AG20443 (cell line): ENCODE measurements around the gene FLOT2.
A peak's percentile ranks its signal among the peaks of the same experiment; 100 is the strongest.
"Not testable (repeated sequence)": the region's sequence is repeated elsewhere in the genome, so short reads cannot be mapped to it uniquely, and the experiment has no call there.

ENCODE experiments used
- DNase-seq: peaks from one replicate; pipeline ENCODE4 v3.0.0; 2012; ENCODE audit warnings: low spot score, mixed read lengths

FLOT2 gene

DNA sequence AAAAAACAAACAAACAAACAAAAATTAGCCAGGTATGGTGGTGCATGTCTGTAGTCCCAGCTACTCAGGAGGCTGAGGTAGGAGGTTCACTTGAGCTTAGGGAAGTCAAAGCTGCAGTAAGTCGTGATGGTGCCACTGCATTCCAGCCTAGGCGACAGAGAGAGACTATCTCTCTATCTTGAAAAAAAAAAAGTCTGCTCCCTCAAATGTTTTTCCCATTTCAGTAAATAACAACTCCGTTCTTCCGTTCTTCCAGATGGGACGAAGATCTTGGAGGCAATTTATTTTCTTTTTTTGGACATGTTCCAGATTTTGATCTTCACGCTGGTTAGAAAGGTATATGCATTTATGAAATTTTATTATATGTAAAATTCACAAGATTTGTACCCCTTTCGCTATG, 23.7 kb downstream of the FLOT2 start:
- DNase-seq, result no peak

DNA sequence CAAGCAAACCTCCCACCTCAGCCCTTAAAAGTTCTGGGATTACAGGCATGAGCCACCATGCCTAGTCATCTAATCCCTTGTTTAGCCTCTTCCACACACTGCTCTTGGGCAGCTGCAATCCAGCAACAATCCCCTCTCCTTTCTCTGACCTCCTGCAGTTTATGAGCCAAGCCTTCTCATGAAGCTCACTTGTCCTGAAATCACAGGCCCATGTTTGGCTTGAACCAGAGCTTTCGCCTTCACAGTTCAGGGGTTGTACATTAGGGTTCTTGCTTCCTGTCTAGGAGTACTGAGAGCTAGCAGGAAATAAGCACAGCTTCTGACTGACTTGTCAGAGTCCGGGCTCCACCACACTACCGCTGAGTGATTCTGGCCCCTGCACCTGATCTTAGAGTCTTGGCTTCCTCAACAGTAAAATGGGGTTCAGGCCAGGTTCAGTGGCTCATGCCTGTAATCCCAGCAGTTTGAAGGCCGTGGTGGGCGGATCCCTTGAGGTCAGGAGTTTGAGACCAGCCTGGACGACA, 26.4 kb downstream of the FLOT2 start:
- no peak for DNase-seq

DNA sequence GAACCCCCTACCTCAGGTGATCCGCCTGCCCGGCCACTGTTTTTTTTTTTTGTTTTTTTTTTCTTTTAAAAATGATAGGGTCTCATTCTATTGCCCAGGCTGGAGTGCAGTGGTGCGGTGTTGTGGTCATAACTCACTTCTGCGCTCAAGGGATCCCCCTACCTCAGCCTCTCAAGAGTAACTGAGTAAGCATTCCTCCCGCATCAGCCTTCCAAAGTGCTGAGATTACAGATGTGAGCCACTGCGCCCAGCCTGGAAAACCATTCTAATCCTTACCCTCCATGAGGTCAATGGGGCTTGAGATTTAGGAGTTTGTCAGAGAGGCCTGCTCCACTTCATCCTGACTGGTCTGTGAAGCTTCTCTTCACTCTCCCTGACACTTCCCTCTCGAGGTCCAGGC, 30.3 kb downstream of the FLOT2 start:
- no peak for DNase-seq

DNA sequence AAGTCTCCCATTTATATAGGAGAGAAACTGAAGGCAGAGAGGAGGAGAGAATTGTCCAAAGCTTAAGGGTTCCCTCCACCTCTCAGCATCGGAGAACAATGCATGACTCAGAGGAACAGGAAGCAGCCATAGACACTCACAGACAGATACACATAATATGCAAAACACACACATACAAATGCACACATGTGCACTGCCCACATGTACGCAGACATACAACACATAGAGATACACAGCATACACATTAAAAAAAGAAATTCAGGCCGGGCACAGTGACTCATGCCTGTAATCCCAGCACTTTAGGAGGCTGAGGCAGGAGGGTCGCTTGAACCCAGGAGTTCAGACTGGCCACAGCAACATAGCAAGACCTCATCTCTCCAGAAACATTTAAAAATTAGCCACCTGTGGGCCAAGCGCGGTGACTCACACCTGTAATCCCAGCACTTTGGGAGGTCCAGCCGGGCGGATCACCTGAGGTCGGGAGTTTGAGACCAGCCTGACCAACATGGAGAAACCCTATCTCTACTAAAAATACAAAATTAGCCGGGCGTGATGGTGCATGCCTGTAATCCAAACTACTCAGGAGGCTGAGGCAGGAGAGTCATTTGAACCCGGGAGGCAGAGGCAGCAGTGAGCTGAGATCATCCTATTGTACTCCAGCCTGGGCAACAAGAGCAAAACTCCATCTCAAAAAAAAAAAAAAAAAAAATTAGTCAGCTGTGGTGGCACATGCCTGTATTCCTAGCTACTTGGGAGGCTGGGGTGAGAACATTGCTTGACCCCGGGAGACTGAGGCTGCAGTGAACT, 31.4 kb downstream of the FLOT2 start:
- DNase-seq, result peak; percentile 33

DNA sequence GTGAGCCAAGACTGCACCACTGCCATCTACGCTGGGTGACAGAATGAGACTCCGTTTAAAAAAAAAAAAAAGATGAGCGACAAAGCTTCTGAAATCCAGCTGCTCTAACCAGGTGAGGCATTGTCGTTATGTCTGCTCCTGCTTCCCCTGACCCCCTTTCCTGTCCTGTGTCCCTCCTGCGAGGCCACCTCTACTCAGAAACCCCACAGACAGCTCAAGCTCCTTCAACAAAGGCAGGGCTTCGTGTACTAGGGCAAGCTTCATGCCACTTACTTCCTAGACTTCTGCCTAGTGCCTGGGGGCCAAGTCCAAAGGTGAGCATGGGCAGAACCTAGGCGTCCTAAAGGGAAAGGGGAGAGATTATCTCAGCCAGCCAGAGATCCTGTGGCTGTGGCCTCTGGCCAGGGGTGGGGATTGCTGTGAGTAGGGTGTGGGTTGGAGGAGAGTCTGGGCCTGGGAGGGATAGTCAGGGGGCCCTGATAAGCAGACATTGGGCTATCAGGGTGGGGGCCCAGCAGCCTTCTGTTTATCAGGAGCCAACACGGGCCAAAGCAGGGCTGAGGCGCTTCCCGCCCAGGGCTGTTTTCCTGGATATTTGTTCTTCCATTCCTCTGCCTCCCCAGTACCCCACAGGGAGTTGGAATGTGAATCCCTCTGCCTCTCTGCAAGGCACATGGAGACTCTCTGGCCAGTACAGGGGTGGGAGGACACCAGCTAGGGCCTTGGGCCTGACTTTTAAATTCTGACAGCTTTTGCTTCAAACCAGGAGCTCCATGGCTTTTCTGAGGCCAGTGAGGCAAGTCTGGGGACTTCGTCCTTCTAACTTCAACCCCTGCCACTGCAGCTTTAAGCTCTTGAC, 32.3 kb downstream of the FLOT2 start:
- no peak for DNase-seq

DNA sequence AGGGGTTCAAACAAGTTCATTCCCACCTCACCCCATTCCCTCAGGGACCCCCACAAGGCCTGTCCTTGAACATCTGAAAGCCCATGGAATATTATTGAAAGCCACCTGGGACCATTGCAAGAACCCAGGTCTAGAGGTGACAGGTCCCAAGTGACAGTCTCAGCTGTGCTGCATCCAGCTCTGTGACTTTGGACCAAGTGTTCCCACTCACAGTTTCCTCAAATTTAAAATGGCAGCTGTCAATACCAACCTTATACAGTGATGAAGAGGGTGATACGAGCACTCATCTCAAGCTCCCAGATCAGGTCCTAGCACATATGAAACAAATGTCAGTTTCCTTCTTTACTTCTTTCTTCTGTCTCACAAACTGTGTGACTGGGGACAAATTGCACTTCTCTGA, 33.6 kb downstream of the FLOT2 start:
- no peak for DNase-seq

DNA sequence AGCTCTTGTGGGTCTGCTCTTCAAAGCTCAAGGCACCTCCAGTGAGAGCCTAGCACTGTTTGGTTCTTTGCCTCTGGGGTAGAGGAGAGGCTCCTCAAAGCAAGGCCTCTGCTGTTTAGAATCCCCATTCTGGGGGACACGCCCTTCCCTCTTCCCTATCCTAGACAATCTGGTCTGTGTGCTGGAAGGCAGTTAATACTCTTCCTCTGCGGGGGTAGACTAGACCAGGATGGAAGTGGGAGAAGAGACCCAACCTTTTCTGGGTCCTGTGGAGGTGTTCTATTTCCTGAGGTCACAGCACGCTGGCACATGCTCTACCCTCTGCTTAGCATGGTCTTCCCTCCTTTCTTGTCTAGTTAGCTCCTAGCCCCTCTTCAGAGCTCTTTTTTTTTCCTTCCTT, 35.0 kb downstream of the FLOT2 start:
- no peak for DNase-seq

DNA sequence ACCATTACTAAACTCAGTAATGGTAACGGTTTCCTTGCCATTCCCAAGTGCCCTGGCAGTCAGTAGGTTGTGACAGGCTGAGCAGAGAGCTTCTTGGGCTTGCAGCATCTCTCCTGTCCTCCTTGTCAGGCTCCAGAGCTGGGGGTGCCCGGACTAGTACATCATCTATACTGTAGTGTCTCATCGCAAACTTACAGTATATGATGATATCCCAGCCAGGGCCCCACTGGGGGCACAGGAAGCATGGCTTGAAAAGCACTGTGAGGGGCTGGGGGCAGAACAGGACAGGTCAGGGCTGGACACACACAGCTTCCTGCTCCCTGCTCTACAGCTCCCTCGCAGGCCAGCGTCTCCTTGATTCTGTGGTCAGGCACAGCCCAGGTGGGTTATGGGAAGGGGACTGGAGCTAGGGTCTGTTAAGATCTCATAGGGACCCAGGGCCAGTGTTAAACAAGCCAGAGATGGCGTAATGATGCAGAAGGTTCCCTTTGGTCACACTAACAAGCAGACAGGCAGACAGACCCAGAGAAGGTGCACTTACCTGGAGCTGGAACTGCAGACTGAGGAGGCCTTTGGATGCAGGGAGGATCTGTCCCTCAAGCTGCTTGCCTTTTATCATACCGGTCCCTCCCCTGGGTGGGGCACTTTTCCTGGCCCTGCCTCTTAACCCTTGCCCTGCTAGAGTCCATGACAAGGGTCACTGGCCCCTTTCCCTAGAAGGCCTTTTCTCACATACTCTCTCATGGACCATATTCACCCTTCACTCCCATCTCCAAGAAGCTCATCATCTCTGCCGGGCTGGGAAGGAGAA, 35.9 kb downstream of the FLOT2 start:
- DNase-seq, result peak; percentile 4

DNA sequence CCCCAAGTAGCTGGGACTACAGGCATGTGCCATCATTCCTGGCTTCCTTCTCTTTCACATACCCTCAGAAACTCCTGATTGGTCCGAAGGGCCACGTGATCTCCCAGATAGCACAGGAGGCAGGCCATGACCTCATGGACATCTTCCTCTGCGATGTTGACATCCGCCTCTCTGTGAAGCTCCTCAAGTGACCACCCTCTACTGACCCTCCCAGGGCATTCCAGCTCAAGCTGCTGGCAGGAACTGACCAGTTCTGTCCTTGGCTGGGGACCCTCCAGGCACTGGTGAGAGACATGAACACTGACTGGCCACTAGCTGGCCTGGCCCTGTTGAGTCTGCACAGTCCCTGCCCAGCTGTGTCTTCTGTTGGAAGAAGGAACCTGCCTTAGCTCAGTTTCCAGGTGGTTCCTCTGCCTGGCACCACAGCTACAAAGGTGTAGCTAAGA, 37.1 kb downstream of the FLOT2 start:
- DNase-seq, result no peak

DNA sequence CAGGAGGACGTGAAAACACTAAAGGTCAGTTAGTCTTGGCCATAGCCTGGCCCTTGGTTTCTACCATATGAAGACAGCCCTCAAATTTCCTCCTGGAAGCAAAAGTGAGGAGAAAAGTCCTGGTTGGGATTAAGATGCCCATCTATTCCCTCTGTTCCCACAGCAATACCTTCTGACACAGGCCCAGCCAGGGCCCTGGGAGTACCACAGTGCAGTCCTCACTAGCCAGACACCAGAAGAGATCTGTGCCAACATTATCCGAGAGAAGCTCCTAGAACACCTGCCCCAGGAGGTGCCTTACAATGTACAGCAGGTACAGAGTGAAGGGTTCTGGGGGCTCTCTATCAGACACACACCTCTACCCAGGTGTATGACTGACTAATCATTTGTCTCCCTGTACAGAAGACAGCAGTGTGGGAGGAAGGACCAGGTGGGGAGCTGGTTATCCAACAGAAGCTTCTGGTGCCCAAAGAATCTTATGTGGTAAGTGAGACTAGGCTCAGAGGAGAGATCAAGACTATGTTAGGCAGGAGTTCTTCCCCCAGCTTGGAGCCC, 38.7 kb downstream of the FLOT2 start:
- DNase-seq, result no peak

DNA sequence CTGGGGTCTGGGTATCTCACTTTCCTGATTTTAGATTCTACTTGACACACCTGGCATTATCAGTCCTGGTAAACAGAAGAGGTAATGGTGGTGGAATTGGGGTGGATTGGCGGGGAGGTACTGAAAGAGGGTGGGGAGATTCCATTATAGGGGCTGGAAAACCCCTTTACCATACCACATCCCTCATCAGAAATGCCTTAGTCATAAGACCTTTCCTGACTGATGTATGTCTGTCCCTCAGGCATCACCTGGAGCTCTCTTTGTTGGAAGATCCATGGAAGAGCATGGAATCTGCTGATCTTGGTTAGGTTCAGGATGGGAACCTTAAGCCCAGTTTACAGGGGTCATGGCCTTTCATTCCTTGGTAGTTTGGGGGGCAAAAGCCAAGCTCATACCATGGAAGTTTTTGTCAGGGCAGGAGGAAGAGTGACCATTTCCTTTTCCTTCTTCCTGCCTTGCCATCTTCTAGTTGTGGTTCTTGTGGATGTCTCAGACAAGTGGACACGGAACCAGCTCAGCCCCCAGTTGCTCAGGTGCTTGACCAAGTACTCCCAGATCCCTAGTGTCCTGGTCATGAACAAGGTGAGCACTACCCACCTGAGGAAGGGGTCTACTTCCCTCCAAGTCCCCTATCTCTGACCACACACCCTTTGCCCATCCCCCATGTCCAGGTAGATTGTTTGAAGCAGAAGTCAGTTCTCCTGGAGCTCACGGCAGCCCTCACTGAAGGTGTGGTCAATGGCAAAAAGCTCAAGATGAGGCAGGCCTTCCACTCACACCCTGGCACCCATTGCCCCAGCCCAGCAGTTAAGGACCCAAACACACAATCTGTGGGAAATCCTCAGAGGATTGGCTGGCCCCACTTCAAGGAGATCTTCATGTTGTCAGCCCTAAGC, 39.4 kb downstream of the FLOT2 start:
- DNase-seq, result peak; percentile 4

DNA sequence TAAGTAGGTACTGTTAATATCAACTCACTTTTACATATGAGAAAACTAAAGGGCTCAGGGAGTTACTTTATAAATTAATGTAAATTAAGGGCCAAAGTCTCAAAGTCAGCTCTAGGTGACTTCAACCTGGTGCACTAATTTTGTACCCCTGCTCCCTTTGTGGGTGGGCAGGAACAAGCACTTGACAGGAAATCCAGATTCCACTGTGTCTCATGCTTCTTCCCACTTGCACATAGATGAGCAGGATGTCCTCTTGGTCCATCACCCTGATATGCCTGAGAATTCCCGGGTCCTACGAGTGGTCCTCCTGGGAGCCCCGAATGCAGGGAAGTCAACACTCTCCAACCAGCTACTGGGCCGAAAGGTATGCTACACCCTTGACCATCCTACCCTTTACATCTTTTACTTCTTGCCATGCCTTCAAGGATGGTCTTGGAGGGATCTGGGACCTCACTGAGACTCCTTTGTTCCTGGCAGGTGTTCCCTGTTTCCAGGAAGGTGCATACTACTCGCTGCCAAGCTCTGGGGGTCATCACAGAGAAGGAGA, 41.4 kb downstream of the FLOT2 start:
- DNase-seq, result no peak

DNA sequence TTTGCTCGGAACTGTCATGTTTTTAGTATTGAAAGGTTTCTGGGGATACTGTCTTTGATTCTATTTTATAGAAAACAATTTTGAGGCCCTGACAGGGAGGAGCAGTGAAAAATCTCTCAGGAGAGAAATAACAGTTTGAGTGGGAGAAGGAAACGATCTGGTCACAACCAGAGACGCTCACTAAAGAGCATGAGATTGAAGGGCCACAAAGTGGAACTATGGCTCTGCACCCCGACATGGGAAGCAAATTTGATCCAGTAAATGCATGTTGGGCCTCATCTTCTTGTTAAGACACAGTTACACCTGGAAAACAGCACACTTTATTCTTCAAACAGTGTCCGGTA, 42.2 kb downstream of the FLOT2 start:
- DNase-seq, result no peak

DNA sequence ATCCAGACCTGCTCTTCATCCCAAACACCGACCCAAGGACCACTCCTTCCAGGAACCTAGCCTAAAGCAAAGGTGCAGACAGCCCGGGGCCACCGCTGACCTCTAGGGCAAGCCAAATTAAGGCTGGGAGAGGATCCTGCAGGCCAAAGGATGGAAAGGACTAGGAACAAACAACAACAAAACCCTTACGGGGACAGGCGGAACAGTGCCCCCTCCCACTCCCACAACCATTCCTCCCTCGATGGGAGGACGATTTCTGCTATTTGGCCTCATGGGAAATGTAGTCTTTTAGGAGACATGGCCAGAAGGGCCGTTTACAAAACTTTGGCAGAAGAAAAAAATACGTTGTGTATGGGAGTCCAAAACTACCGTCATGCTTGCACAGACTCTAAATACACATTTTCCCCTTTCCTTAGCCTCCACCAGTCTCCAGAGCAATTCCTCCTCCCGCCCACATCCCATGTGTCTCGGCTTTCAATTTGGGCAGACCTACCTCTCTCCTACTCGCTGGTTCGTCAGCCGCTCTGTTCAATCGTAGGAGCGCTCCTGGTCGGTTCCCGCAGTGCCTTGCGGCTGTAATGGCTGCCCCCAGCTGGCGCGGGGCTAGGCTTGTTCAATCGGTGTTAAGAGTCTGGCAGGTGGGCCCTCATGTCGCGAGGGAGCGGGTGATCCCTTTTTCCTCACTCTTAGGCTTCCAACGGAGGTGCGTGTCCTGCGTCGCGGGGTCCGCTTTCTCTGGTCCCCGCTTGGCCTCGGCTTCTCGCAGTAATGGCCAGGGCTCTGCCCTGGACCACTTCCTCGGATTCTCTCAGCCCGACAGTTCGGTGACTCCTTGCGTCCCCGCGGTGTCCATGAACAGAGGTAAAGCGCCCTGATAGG, 42.8 kb downstream of the FLOT2 start, which contains the start of gene ERAL1:
TSS of gene ERAL1 (plus strand) at position 560 of the 879 bp plus-strand sequence. CDS start at position 579, 19 bp downstream.
- peak; percentile 96 for DNase-seq

DNA sequence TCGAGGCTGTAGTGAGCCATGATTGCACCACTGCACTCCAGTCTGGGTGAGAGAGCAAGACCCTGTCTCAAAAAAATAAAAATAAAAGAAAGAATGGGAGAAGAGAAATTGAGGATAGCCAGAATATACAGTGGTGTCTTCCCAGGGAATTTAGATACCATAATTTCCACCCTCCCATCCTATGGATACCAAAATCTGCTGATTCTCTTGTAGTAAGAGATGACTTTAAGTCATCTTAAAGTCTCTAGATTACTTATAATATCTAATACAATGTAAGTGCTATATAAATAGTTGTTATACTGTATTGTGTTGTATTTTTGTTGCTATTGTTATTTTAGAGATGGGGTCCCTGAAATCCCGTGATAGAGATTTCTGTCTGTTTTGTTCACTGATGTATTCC, 44.2 kb downstream of the FLOT2 start:
- DNase-seq, result no peak

DNA sequence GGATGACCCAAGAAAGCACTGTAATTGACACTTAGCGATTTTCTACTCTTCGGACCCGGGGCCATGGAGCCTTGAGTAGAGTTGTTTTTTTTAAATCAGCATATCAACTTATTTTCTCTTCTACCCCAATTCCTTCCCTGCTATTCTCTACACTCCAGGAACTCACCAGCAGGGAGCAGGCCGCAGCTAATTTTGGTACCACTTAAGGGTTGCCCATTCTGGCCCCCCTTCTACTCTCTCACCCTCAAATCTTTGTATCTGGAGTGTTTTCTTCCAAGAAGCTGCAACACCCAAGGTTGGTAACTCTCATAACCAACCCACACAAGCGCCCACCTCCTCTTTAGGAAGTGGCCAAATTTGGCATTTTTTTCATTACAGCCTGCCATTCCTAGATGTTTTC, 48.3 kb downstream of the FLOT2 start:
- DNase-seq, result no peak

DNA sequence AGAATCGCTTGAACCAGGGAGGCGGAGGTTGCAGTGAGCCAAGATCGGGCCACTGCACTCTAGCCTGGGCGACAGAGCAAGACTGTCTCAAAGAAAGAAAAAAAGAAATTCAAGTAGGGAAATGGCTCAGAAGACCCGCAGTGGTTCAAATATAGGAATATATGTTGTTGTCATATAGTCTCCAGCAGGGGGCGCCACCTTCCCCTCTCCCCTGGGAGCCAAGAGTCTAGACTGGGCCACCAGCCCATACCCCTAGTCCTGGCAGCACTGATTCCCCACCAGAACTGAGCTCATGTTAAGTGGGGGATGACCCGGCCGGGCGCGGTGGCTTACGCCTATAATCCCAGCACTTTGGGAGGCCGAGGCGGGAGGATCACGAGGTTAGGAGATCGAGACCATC, 48.9 kb downstream of the FLOT2 start:
- DNase-seq, result not testable (repeated sequence)

DNA sequence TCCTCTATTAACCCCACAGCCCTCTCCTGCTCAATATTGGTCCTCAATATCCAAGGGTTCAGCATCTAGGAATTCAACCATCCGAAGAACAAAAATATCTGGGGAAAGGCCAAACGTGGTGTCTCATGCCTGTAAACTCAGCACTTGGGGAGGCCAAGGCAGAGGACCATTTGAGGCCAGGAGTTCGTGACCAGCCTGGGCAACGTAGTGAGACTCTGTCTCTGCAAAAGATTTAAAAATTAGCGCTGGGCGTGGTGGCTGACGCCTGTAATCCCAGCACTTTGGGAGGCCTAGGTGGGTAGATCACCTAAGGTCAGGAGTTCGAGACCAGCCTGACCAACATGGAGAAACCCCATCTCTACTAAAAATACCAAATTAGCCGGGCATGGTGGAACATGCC, 50.8 kb downstream of the FLOT2 start:
- not testable (repeated sequence) for DNase-seq

DNA sequence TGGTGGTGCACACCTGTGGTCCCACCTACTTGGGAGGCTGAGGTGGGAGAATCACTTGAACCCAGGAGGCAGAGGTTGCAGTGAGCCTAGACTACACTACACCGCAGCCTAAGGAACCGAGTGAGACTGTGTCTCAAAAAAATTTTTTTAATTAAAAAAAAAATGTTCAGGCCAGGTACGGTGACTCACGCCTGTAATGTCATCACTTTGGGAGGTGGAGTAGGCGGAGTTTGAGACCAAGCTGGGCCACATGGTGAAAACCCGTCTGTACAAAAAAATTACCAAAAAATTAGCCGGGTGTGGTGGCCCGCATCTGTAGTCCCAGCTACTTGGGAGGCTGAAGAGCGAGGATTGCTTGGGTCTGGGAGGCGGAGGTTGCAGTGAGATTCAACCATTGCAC, 51.3 kb downstream of the FLOT2 start:
- DNase-seq, result no peak

DNA sequence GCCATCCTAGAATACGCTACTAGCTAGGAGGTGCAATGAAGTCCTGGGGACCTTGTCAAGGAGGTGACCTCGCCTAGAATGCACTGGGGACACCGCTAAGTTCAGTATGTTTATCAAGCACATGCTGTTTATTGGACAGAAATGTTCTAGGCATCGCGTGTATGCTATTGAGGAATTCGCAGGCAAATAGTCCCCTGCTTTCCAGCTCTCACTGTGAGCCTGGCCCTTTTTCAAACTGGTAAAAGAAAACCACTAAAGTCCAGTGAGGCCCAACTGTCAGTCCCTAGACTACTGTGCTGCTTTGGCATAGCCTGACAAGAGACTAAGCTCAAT, 53.8 kb downstream of the FLOT2 start:
- DNase-seq, result no peak
